A673 (cell line): ENCODE measurements around the gene ZBED2.

Experiments
- CTCF ChIP-seq: fragments of 300-800, 200-600 bp; sonication (generic); conservative IDR thresholded peaks from 2 replicates; pipeline ENCODE4 v1.5.1; 2017; ENCODE audit warnings: low read depth, mild to moderate bottlenecking, antibody characterized with exemption, low read length, moderate library complexity, mixed read lengths
- EZH2 ChIP-seq: fragments of 200-600 bp; sonication (generic); IDR thresholded peaks from 2 replicates; pipeline ENCODE4 v1.6.1; 2017; ENCODE audit warnings: borderline replicate concordance, low read depth, mild to moderate bottlenecking, mixed read lengths, antibody characterized with exemption, low read length; ENCODE audit not compliant: poor library complexity, severe bottlenecking

GRCh38 chr3:111617406-111617805, 22.3 kb upstream of the ZBED2 start:
- no peak for TF ChIP-seq EZH2
- no peak for TF ChIP-seq CTCF
